Liver (tissue), 9 donors: Measurements from ENCODE around the gene TBX5. TPM values are rescaled to one million over a fixed set of nuclear protein-coding genes. Genes with fewer than 3 reads are reported as not detected.

Experiments used
- DNase-seq: peaks from one replicate; pipeline ENCODE4 v3.0.0-alpha.2; 2017; ENCODE audit warnings: low spot score
- H3K27ac ChIP-seq, 2 donors: one replicate each; pipeline ENCODE4 v1.7.0; 2013; ENCODE audit warnings: inconsistent platforms in 2 of 2, low read length in 2 of 2, control low read depth in 1 of 2, low read depth in 1 of 2, mild to moderate bottlenecking in 1 of 2
- H3K27me3 ChIP-seq, 4 donors: one replicate each; pipeline versions ENCODE4 v1.6.1 to v1.7.0; 2013; ENCODE audit warnings: low read length in 3 of 4, inconsistent platforms in 1 of 4, mild to moderate bottlenecking in 1 of 4, moderate library complexity in 1 of 4; ENCODE audit not compliant: control insufficient read depth in 4 of 4, insufficient read depth in 4 of 4
- H3K36me3 ChIP-seq, 4 donors: one replicate each; pipeline versions ENCODE4 v1.6.1 to v1.7.0; 2013; ENCODE audit warnings: low read length in 3 of 4, mild to moderate bottlenecking in 3 of 4, low read depth in 1 of 4, moderate library complexity in 1 of 4; ENCODE audit not compliant: control insufficient read depth in 4 of 4, insufficient read depth in 3 of 4
- H3K4me1 ChIP-seq, 4 donors: one replicate each; pipeline versions ENCODE4 v1.6.1 to v1.7.0; 2013; ENCODE audit warnings: low read length in 3 of 4, mild to moderate bottlenecking in 3 of 4, moderate library complexity in 1 of 4; ENCODE audit not compliant: control insufficient read depth in 4 of 4, insufficient read depth in 4 of 4
- H3K4me3 ChIP-seq, 3 donors: one replicate each; pipeline versions ENCODE4 v1.6.1 to v1.7.0; 2013; ENCODE audit warnings: low read length in 3 of 3, control low read depth in 1 of 3, low read depth in 1 of 3, mild to moderate bottlenecking in 1 of 3
- H3K9ac ChIP-seq, 2 donors: one replicate each; pipeline ENCODE4 v1.7.0; 2013; ENCODE audit warnings: low read length in 2 of 2, mild to moderate bottlenecking in 2 of 2, moderate library complexity in 2 of 2, control low read depth in 1 of 2, low read depth in 1 of 2
- H3K9me3 ChIP-seq, 4 donors: one replicate each; pipeline versions ENCODE4 v1.6.1 to v1.7.0; 2013; ENCODE audit warnings: low read length in 3 of 4; ENCODE audit not compliant: control insufficient read depth in 4 of 4
- EGR1 ChIP-seq, 2 donors: IDR thresholded peaks; 2 replicates each; pipeline ENCODE4 v1.6.1; 2016 to 2018; ENCODE audit warnings: antibody characterized with exemption in 2 of 2, low read depth in 2 of 2
- FOXA1 ChIP-seq: IDR thresholded peaks from 2 replicates; pipeline ENCODE4 v1.6.1; 2016; ENCODE audit warnings: antibody characterized with exemption
- FOXA2 ChIP-seq: IDR thresholded peaks from 2 replicates; pipeline ENCODE4 v1.6.1; 2016; ENCODE audit warnings: antibody characterized with exemption
- GABPA ChIP-seq, 2 donors: IDR thresholded peaks in 1 of 2; conservative IDR thresholded peaks in 1 of 2; 2 replicates each; pipeline ENCODE4 v1.6.1; 2016; ENCODE audit warnings: antibody characterized with exemption in 2 of 2, mild to moderate bottlenecking in 1 of 2, moderate library complexity in 1 of 2
- HNF4A ChIP-seq, 2 donors: conservative IDR thresholded peaks; 2 replicates each; pipeline ENCODE4 v1.6.1; 2016; ENCODE audit warnings: antibody characterized with exemption in 2 of 2, mild to moderate bottlenecking in 2 of 2
- HNF4G ChIP-seq: IDR thresholded peaks from 2 replicates; pipeline ENCODE4 v1.6.1; 2016; ENCODE audit warnings: antibody characterized with exemption
- MAX ChIP-seq: IDR thresholded peaks from 2 replicates; pipeline ENCODE4 v1.6.1; 2016; ENCODE audit warnings: antibody characterized with exemption
- NR2F2 ChIP-seq: IDR thresholded peaks from 2 replicates; pipeline ENCODE4 v1.6.1; 2016; ENCODE audit warnings: antibody characterized with exemption
- RAD21 ChIP-seq, 2 donors: IDR thresholded peaks; 2 replicates each; pipeline ENCODE4 v1.6.1; 2016; ENCODE audit warnings: antibody characterized with exemption in 2 of 2, mild to moderate bottlenecking in 2 of 2
- REST ChIP-seq: IDR thresholded peaks from 2 replicates; pipeline ENCODE4 v1.6.1; 2016; ENCODE audit warnings: antibody characterized with exemption, mild to moderate bottlenecking
- RXRA ChIP-seq, 2 donors: IDR thresholded peaks; 2 replicates each; pipeline ENCODE4 v1.6.1; 2017 to 2018; ENCODE audit warnings: antibody characterized with exemption in 2 of 2, mild to moderate bottlenecking in 1 of 2
- SP1 ChIP-seq: IDR thresholded peaks from 2 replicates; pipeline ENCODE4 v1.6.1; 2018; ENCODE audit warnings: antibody characterized with exemption, mild to moderate bottlenecking
- TAF1 ChIP-seq: conservative IDR thresholded peaks from 2 replicates; pipeline ENCODE4 v1.6.1; 2016; ENCODE audit warnings: antibody characterized with exemption, mild to moderate bottlenecking
- YY1 ChIP-seq: IDR thresholded peaks from 2 replicates; pipeline ENCODE4 v1.6.1; 2016; ENCODE audit warnings: antibody characterized with exemption, mild to moderate bottlenecking
- ZBTB33 ChIP-seq: IDR thresholded peaks from 2 replicates; pipeline ENCODE4 v1.6.1; 2016; ENCODE audit warnings: antibody characterized with exemption
- WGBS: extraction: QIAGEN DNeasy Blood & Tissue Kit; methylation state at CpG from one replicate; pipeline ENCODE4 v1.1.7; 2013; 5-methylcytosine and 5-hydroxymethylcytosine counted together
- polyA plus RNA-seq, 2 donors: library from polyadenylated mRNA; stranded (reverse) in 1 of 2; unstranded in 1 of 2; fragments of 200-250 nt in 1 of 2; fragments of >200 nt in 1 of 2; fragmentation: Nextera tagmentation in 1 of 2; extraction: Ambion mirVana in 1 of 2; gene quantifications; one replicate each; pipeline versions ENCODE4 v1.2.1 to v1.2.3, GENCODE V29; 2013 to 2015
- total RNA-seq, 2 donors: library from RNA; depleted of rRNA; stranded (reverse); fragments of >200 nt; gene quantifications; one replicate each; pipeline ENCODE4 v1.2.3, GENCODE V29; 2014
- TF ChIP-seq, protein P1 (sequence below): fragments of 150-350 bp; IDR thresholded peaks from 2 replicates; pipeline ENCODE4 v1.5.1; 2017; ENCODE audit warnings: improper control_type of control experiment, low read depth, low read length; ENCODE audit not compliant: missing input control
- TF ChIP-seq, protein P2 (sequence below): IDR thresholded peaks from 2 replicates; pipeline ENCODE4 v1.6.1; 2016; ENCODE audit warnings: antibody characterized with exemption
- donor health status: healthy.
- donor health status: healthy.
- donor health status: healthy.
- donor health status: healthy.
- donor health status: healthy.

The TBX5 gene
- total and polyA plus RNA-seq, 4 donors: 0.03 TPM; not detected in 3

- Histone ChIP-seq H3K9ac (no peak overlapping the region), H3K27ac (no peak overlapping the region), H3K4me1 (no peaks in the 10 kb centered on the region), H3K36me3 (no peaks in the 10 kb centered on the region), H3K4me3 (no peak overlapping the region), H3K27me3 (peaks cover 0 to 30% (median 10%) of the 10 kb centered on the region in 4 donors), H3K9me3 (no peaks in the 10 kb centered on the region)
- peak; percentile 19 for DNase-seq
- TF ChIP-seq TAF1 (no peak), MAX (no peak), HNF4G (no peak), RAD21 (IDR thresholded peaks at IDR 0.05) (no peak), ZBTB33 (no peak), NR2F2 (no peak), FOXA1 (no peak), FOXA2 (no peak), EGR1 (IDR thresholded peaks at IDR 0.05; ENCODE audit: low read depth in 2 of 2) (no peak), YY1 (no peak), GABPA (IDR thresholded peaks at IDR 0.05 in 1 of 2, conservative IDR thresholded peaks at IDR 0.05 in 1 of 2) (no peak)
- TF ChIP-seq, protein P1, sequence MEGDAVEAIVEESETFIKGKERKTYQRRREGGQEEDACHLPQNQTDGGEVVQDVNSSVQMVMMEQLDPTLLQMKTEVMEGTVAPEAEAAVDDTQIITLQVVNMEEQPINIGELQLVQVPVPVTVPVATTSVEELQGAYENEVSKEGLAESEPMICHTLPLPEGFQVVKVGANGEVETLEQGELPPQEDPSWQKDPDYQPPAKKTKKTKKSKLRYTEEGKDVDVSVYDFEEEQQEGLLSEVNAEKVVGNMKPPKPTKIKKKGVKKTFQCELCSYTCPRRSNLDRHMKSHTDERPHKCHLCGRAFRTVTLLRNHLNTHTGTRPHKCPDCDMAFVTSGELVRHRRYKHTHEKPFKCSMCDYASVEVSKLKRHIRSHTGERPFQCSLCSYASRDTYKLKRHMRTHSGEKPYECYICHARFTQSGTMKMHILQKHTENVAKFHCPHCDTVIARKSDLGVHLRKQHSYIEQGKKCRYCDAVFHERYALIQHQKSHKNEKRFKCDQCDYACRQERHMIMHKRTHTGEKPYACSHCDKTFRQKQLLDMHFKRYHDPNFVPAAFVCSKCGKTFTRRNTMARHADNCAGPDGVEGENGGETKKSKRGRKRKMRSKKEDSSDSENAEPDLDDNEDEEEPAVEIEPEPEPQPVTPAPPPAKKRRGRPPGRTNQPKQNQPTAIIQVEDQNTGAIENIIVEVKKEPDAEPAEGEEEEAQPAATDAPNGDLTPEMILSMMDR: no peak
- TF ChIP-seq, protein P2, sequence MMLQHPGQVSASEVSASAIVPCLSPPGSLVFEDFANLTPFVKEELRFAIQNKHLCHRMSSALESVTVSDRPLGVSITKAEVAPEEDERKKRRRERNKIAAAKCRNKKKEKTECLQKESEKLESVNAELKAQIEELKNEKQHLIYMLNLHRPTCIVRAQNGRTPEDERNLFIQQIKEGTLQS: no peak
- 31% methylated on average over 4 of the region's 4 CpGs for whole genome bisulfite sequencing
These were observed 10.1 kb upstream of the TBX5 start for GRCh38 chr12:114416028-114416427.

GRCh38 chr12:114415525-114415868 is 9.6 kb upstream of the TBX5 start:
- Histone ChIP-seq H3K4me1 (no peaks in the 10 kb centered on the region), H3K27ac (no peak overlapping the region), H3K9me3 (no peaks in the 10 kb centered on the region), H3K9ac (no peak overlapping the region), H3K4me3 (no peak overlapping the region), H3K36me3 (no peaks in the 10 kb centered on the region), H3K27me3 (peaks cover 0 to 30% (median 12%) of the 10 kb centered on the region in 4 donors)
- no peak for DNase-seq
- 30% methylated on average over 7 of the region's 7 CpGs for WGBS
- TF ChIP-seq FOXA2: no peak
- no peak for TF ChIP-seq RAD21 (IDR thresholded peaks at IDR 0.05)
- no peak for TF ChIP-seq EGR1 (IDR thresholded peaks at IDR 0.05; ENCODE audit: low read depth in 2 of 2)
- TF ChIP-seq FOXA1: no peak

DNA sequence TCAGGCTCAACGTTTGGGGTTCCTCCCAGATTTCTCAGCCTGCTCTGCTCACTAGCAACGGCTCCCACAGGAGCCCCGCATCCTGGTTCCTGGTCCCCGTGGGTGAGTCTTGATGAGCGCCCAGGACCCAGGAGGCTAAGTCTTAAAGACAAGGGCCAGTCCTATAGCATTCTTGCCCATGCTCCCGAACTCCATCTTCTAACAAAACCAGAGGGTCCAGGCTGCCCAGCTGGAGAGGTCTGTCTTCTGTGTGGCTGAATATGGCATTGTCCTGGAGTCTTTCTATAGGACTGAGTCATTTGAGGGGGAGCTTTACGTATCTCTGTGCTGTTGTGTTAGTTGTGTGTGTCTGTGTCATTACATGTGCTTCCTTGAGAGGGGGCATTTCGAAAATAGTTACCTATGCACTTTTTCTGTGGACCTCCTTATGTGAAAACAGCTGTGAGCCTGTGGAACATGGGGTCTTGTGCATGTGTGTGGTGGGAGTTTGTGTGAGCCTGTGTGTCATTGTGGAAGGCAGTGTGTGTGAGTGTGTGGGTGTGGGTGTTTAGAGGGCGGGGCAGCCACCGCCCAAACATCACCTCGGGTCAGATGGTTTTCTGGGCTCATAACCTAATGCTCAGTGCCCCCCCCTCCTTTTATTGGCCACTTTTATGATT is 9.1 kb upstream of the TBX5 start:
- H3K27ac ChIP-seq: no peak overlapping the region
- no peaks in the 10 kb centered on the region for H3K36me3 ChIP-seq
- no peaks in the 10 kb centered on the region for H3K9me3 ChIP-seq
- no peak overlapping the region for H3K9ac ChIP-seq
- 29% methylated on average over 11 of the region's 11 CpGs for WGBS
- no peak overlapping the region for H3K4me3 ChIP-seq
- H3K4me1 ChIP-seq: no peaks in the 10 kb centered on the region
- DNase-seq: no peak
- H3K27me3 ChIP-seq: peaks cover 0 to 33% (median 13%) of the 10 kb centered on the region in 4 donors
- no peak for TF ChIP-seq NR2F2
- no peak for TF ChIP-seq FOXA2
- TF ChIP-seq HNF4A (conservative IDR thresholded peaks at IDR 0.05): no peak
- TF ChIP-seq REST: no peak
- TF ChIP-seq GABPA (IDR thresholded peaks at IDR 0.05 in 1 of 2, conservative IDR thresholded peaks at IDR 0.05 in 1 of 2): no peak
- no peak for TF ChIP-seq YY1
- no peak for TF ChIP-seq SP1
- TF ChIP-seq RXRA (IDR thresholded peaks at IDR 0.05): no peak
- no peak for TF ChIP-seq EGR1 (IDR thresholded peaks at IDR 0.05; ENCODE audit: low read depth in 2 of 2)
- TF ChIP-seq, protein P1: no peak
- TF ChIP-seq TAF1: no peak
- TF ChIP-seq RAD21 (IDR thresholded peaks at IDR 0.05): no peak
